Trophoblast cell (in vitro differentiated cells and primary cell): ENCODE measurements around the gene OSBPL9.
A peak's percentile ranks its signal among the peaks of the same experiment; 100 is the strongest.

ENCODE experiments used
- DNase-seq, 2 donors: peaks; one replicate each; pipeline ENCODE4 v3.0.0-alpha.2; 2016
- H2AFZ ChIP-seq: 2 replicates; pipeline ENCODE4 v1.6.1; 2013; ENCODE audit warnings: low read length, moderate library complexity, mild to moderate bottlenecking; ENCODE audit not compliant: insufficient read depth, poor library complexity
- H2AK5ac ChIP-seq: 2 replicates; pipeline ENCODE4 v1.6.1; 2013; ENCODE audit warnings: mild to moderate bottlenecking, low read length
- H2BK120ac ChIP-seq: 2 replicates; pipeline ENCODE4 v1.6.1; 2013; ENCODE audit warnings: low read length, mild to moderate bottlenecking, moderate library complexity; ENCODE audit not compliant: insufficient read depth, poor library complexity
- H2BK12ac ChIP-seq: 2 replicates; pipeline ENCODE4 v1.6.1; 2013; ENCODE audit warnings: mild to moderate bottlenecking, low read length, moderate library complexity
- H2BK5ac ChIP-seq: 2 replicates; pipeline ENCODE4 v1.6.1; 2013; ENCODE audit warnings: low read length, low read depth, moderate library complexity, mild to moderate bottlenecking; ENCODE audit not compliant: poor library complexity
- H3K14ac ChIP-seq: 2 replicates; pipeline ENCODE4 v1.6.1; 2013; ENCODE audit warnings: mild to moderate bottlenecking, low read length
- H3K18ac ChIP-seq: 2 replicates; pipeline ENCODE4 v1.6.1; 2013; ENCODE audit warnings: mild to moderate bottlenecking, low read length
- H3K23ac ChIP-seq: 2 replicates; pipeline ENCODE4 v1.6.1; 2013; ENCODE audit warnings: low read length
- H3K27ac ChIP-seq: 2 replicates; pipeline ENCODE4 v1.5.1; 2013; ENCODE audit warnings: low read depth, mild to moderate bottlenecking, inconsistent platforms, low read length, moderate library complexity
- H3K27me3 ChIP-seq: 2 replicates; pipeline ENCODE4 v1.6.1; 2013; ENCODE audit warnings: inconsistent platforms, mild to moderate bottlenecking, low read length, moderate library complexity; ENCODE audit not compliant: insufficient read depth
- H3K36me3 ChIP-seq, 2 experiments: 1 replicate in 1 of 2; 2 replicates in 1 of 2; pipeline ENCODE4 v1.6.1; 2013; ENCODE audit warnings: low read length in 2 of 2, mild to moderate bottlenecking in 2 of 2, moderate library complexity in 1 of 2; ENCODE audit not compliant: insufficient read depth in 2 of 2, control insufficient read depth in 1 of 2
- H3K4ac ChIP-seq: 2 replicates; pipeline ENCODE4 v1.6.1; 2013; ENCODE audit warnings: low read depth, mild to moderate bottlenecking, low read length, moderate library complexity
- H3K4me1 ChIP-seq, 2 experiments: 1 replicate in 1 of 2; 2 replicates in 1 of 2; pipeline ENCODE4 v1.6.1; 2013; ENCODE audit warnings: low read length in 2 of 2, mild to moderate bottlenecking in 2 of 2, moderate library complexity in 1 of 2; ENCODE audit not compliant: insufficient read depth in 2 of 2, control insufficient read depth in 1 of 2
- H3K4me2 ChIP-seq: 2 replicates; pipeline ENCODE4 v1.6.1; 2013; ENCODE audit warnings: inconsistent platforms, mild to moderate bottlenecking, low read length, moderate library complexity
- H3K4me3 ChIP-seq: 2 replicates; pipeline ENCODE4 v1.5.1; 2013; ENCODE audit warnings: mild to moderate bottlenecking, low read depth, low read length, inconsistent platforms
- H3K79me1 ChIP-seq: one replicate; pipeline ENCODE4 v1.6.1; 2013; ENCODE audit warnings: low read length
- H3K79me2 ChIP-seq: 2 replicates; pipeline ENCODE4 v1.6.1; 2013; ENCODE audit warnings: low read length, mild to moderate bottlenecking; ENCODE audit not compliant: control insufficient read depth, insufficient read depth, poor library complexity
- H3K9ac ChIP-seq: 2 replicates; pipeline ENCODE4 v1.6.1; 2013; ENCODE audit warnings: mild to moderate bottlenecking, low read length
- H3K9me3 ChIP-seq: 2 replicates; pipeline ENCODE4 v1.6.1; 2013; ENCODE audit warnings: low read depth, mild to moderate bottlenecking, control low read depth, inconsistent platforms, low read length; ENCODE audit not compliant: insufficient read depth
- H4K12ac ChIP-seq: 2 replicates; pipeline ENCODE4 v1.6.1; 2013; ENCODE audit warnings: low read depth, mild to moderate bottlenecking, low read length, moderate library complexity
- H4K8ac ChIP-seq: 2 replicates; pipeline ENCODE4 v1.6.1; 2013; ENCODE audit warnings: low read depth, mild to moderate bottlenecking, low read length, moderate library complexity
- H4K91ac ChIP-seq: one replicate; pipeline ENCODE4 v1.6.1; 2013; ENCODE audit warnings: low read depth, mild to moderate bottlenecking, low read length, moderate library complexity
- WGBS: extraction: QIAGEN DNeasy Blood & Tissue Kit; methylation state at CpG from one replicate; pipeline ENCODE4 v1.1.7; 2013; ENCODE audit warnings: missing lambda C conversion rate; ENCODE audit not compliant: insufficient read length, insufficient coverage; ENCODE audit errors: extremely low coverage; 5-methylcytosine and 5-hydroxymethylcytosine counted together

The OSBPL9 gene

GRCh38 chr1:51735746-51736254, 118.9 kb downstream of the OSBPL9 start:
- H2BK120ac ChIP-seq, result no peak overlapping the region
- H3K4me2 ChIP-seq, result no peak overlapping the region
- no peaks in the 10 kb centered on the region for H3K79me1 ChIP-seq
- no peak overlapping the region for H2BK12ac ChIP-seq
- H4K91ac ChIP-seq, result no peak overlapping the region
- WGBS, result no CpG with 5 or more reads among the region's 5 CpGs
- no peak overlapping the region for H2AFZ ChIP-seq
- no peak overlapping the region for H3K27ac ChIP-seq
- H4K12ac ChIP-seq, result no peak overlapping the region
- H3K18ac ChIP-seq, result no peak overlapping the region
- no peak overlapping the region for H4K8ac ChIP-seq
- H2AK5ac ChIP-seq, result no peak overlapping the region
- H3K23ac ChIP-seq, result no peak overlapping the region
- no peaks in the 10 kb centered on the region for H3K9me3 ChIP-seq
- H3K9ac ChIP-seq, result no peak overlapping the region
- no peak overlapping the region for H2BK5ac ChIP-seq
- peaks cover 5% of the 10 kb centered on the region for H3K79me2 ChIP-seq
- no peaks in the 10 kb centered on the region for H3K27me3 ChIP-seq
- H3K4me3 ChIP-seq, result no peak overlapping the region
- no peaks in the 10 kb centered on the region for H3K36me3 ChIP-seq
- peak overlapping the region; percentile 83 for H3K4ac ChIP-seq
- no peak overlapping the region for H3K14ac ChIP-seq
- DNase-seq, result peak in 1 of 2 donors; percentile 27
- H3K4me1 ChIP-seq, result peaks cover 12 to 20% of the 10 kb centered on the region in 2 experiments

DNA sequence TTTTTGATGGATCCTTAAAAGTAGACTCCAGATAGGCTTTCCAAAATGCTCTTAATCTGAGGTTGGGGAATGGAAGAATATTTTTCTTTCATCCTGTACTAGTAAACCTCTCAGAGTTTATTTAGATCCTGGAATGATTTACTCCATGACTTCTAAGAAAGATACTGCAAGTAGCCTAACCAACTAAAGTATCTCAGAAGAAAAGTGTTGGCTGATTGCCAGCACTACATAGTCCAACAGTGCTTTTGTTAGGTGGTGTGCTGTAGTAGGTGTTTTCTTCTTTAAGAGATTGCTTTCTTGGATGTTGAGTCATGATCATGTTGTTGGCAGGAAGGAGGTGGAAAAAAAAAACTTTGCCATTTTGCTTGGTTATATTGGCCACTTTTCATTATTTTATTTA, 119.8 kb downstream of the OSBPL9 start:
- peaks cover 1% of the 10 kb centered on the region for H3K79me2 ChIP-seq
- no peak overlapping the region for H2BK5ac ChIP-seq
- no peaks in the 10 kb centered on the region for H3K27me3 ChIP-seq
- no peak overlapping the region for H3K4me2 ChIP-seq
- H3K14ac ChIP-seq, result no peak overlapping the region
- DNase-seq, result no peak
- H3K23ac ChIP-seq, result no peak overlapping the region
- H3K4me3 ChIP-seq, result no peak overlapping the region
- no peaks in the 10 kb centered on the region for H3K36me3 ChIP-seq
- H2BK12ac ChIP-seq, result no peak overlapping the region
- no peak overlapping the region for H4K12ac ChIP-seq
- no peak overlapping the region for H4K91ac ChIP-seq
- H3K4me1 ChIP-seq, result peaks cover 12 to 16% of the 10 kb centered on the region in 2 experiments
- H3K79me1 ChIP-seq, result no peaks in the 10 kb centered on the region
- H3K4ac ChIP-seq, result no peak overlapping the region
- no peak overlapping the region for H2AK5ac ChIP-seq
- H3K18ac ChIP-seq, result no peak overlapping the region
- no peak overlapping the region for H3K27ac ChIP-seq
- no peaks in the 10 kb centered on the region for H3K9me3 ChIP-seq
- H2BK120ac ChIP-seq, result no peak overlapping the region
- H3K9ac ChIP-seq, result no peak overlapping the region
- no peak overlapping the region for H4K8ac ChIP-seq
- H2AFZ ChIP-seq, result no peak overlapping the region

- no peaks in the 10 kb centered on the region for H3K79me1 ChIP-seq
- no peaks in the 10 kb centered on the region for H3K27me3 ChIP-seq
- no peak overlapping the region for H4K91ac ChIP-seq
- no peak overlapping the region for H3K23ac ChIP-seq
- WGBS, result no CpG with 5 or more reads among the region's 3 CpGs
- H3K36me3 ChIP-seq, result no peaks in the 10 kb centered on the region
- H3K27ac ChIP-seq, result no peak overlapping the region
- no peak overlapping the region for H2BK120ac ChIP-seq
- peaks cover 8% of the 10 kb centered on the region in 2 experiments for H3K4me1 ChIP-seq
- peaks cover 4% of the 10 kb centered on the region for H3K79me2 ChIP-seq
- no peak overlapping the region for H2AK5ac ChIP-seq
- H2BK5ac ChIP-seq, result no peak overlapping the region
- no peak overlapping the region for H2AFZ ChIP-seq
- H2BK12ac ChIP-seq, result no peak overlapping the region
- H3K9ac ChIP-seq, result no peak overlapping the region
- H3K14ac ChIP-seq, result no peak overlapping the region
- DNase-seq, result no peak
- no peak overlapping the region for H3K4me3 ChIP-seq
- H3K9me3 ChIP-seq, result no peaks in the 10 kb centered on the region
- H4K8ac ChIP-seq, result no peak overlapping the region
- no peak overlapping the region for H3K4me2 ChIP-seq
- H4K12ac ChIP-seq, result no peak overlapping the region
- no peak overlapping the region for H3K4ac ChIP-seq
- H3K18ac ChIP-seq, result no peak overlapping the region
Measured at GRCh38 chr1:51738681-51739080, 121.8 kb downstream of the OSBPL9 start.

- no CpG with 5 or more reads among the region's 3 CpGs for WGBS
- Histone ChIP-seq H3K27me3 (no peaks in the 10 kb centered on the region), H3K4me3 (no peak overlapping the region), H2BK120ac (no peak overlapping the region), H2BK5ac (no peak overlapping the region), H3K18ac (no peak overlapping the region), H3K79me2 (peaks cover 2% of the 10 kb centered on the region), H3K4me1 (no peaks in the 10 kb centered on the region), H4K91ac (no peak overlapping the region), H2AK5ac (no peak overlapping the region), H3K9me3 (no peaks in the 10 kb centered on the region), H3K27ac (no peak overlapping the region), H2BK12ac (no peak overlapping the region), H4K12ac (no peak overlapping the region), H3K9ac (no peak overlapping the region), H2AFZ (no peak overlapping the region), H3K4me2 (no peak overlapping the region), H4K8ac (no peak overlapping the region), H3K14ac (no peak overlapping the region), H3K4ac (no peak overlapping the region), H3K36me3 (no peaks in the 10 kb centered on the region), H3K79me1 (no peaks in the 10 kb centered on the region), H3K23ac (no peak overlapping the region)
- DNase-seq, result no peak
Measured at GRCh38 chr1:51740652-51741051, 123.8 kb downstream of the OSBPL9 start.
